Osteocyte (in vitro differentiated cells): ENCODE results near the gene WDR12. TPM values are rescaled to one million over a fixed set of nuclear protein-coding genes. Genes with fewer than 3 reads are reported as not detected.
"Not testable (repeated sequence)": the region's sequence is repeated elsewhere in the genome, so short reads cannot be mapped to it uniquely, and the experiment has no call there.

Source experiments
- DNase-seq: peaks from one replicate; pipeline ENCODE4 v3.0.0; 2021; ENCODE audit warnings: mixed read lengths; ENCODE audit not compliant: unreplicated experiment; ENCODE audit errors: extremely low spot score
- H3K27ac Mint-ChIP-seq: one replicate; pipeline ENCODE4 v1.8.0; 2021; ENCODE audit warnings: mild to moderate bottlenecking, mixed read lengths; ENCODE audit not compliant: unreplicated experiment
- H3K27me3 Mint-ChIP-seq: one replicate; pipeline ENCODE4 v1.8.0; 2021; ENCODE audit warnings: mixed read lengths; ENCODE audit not compliant: unreplicated experiment
- H3K36me3 Mint-ChIP-seq: one replicate; pipeline ENCODE4 v1.8.0; 2021; ENCODE audit warnings: mixed read lengths; ENCODE audit not compliant: unreplicated experiment
- H3K4me1 Mint-ChIP-seq: one replicate; pipeline ENCODE4 v1.8.0; 2021; ENCODE audit warnings: mixed read lengths; ENCODE audit not compliant: unreplicated experiment
- H3K4me3 Mint-ChIP-seq: one replicate; pipeline ENCODE4 v1.8.0; 2021; ENCODE audit warnings: mild to moderate bottlenecking, moderate library complexity, mixed read lengths; ENCODE audit not compliant: unreplicated experiment
- H3K9me3 Mint-ChIP-seq: one replicate; pipeline ENCODE4 v1.8.0; 2021; ENCODE audit warnings: mixed read lengths; ENCODE audit not compliant: unreplicated experiment
- CTCF ChIP-seq: fragments of 200-600 bp; sonication (generic); IDR thresholded peaks from 2 replicates; pipeline ENCODE4 v1.5.0; 2021; ENCODE audit warnings: antibody characterized with exemption, mild to moderate bottlenecking, moderate library complexity
- total RNA-seq: library from RNA; stranded (reverse); gene quantifications from 2 replicates; pipeline ENCODE4 v1.2.1, GENCODE V29; 2021

WDR12 gene
- total RNA-seq, 1 donor from 2014 or later = 47.9 TPM

DNA sequence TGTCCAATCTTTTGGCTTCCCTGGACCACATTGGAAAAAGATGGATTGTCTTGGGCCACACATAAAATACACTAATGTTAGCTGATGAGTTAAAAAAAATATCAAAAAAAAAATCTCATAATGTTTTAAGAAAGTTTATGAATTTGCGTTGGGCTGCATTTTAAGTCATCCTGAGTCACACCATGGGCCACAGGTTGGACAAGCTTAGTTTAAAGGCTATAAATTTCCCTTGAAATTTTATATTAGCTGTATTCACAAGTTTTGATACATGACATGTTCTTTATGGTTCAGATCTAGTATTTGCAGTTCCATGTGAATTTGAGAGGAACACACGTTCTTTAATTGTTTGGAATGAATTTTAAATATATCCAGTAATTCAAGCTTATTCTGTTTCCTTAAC is 22.5 kb upstream of the WDR12 start:
- no peak for DNase-seq
- no peak for TF ChIP-seq CTCF
- no peaks in the 10 kb centered on the region for H3K27me3 Mint-ChIP-seq
- H3K4me3 Mint-ChIP-seq = no peak overlapping the region
- H3K9me3 Mint-ChIP-seq = no peaks in the 10 kb centered on the region
- H3K4me1 Mint-ChIP-seq = peaks cover 24% of the 10 kb centered on the region
- peak overlapping the region; percentile 83 for H3K27ac Mint-ChIP-seq
- peaks cover 26% of the 10 kb centered on the region for H3K36me3 Mint-ChIP-seq

DNA sequence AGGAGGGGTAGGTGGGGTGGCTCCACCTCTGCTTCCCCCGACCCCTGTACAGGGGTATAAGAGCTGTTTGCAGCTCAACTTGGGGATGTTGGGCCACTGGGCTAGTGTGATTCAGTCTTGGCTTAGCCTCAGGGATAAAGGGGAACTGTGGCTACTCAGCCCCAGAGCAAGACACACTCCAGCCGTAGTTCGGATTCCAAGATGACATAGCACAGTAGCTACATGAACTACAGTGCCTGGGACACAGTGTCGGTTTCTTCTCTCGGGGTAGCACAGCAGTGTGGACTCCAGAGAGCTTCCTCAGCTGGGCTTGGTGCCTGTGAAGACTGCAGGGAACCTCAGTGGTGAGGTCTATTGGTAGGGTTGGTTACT is 21.7 kb upstream of the WDR12 start:
- peaks cover 20% of the 10 kb centered on the region for H3K36me3 Mint-ChIP-seq
- H3K27me3 Mint-ChIP-seq = no peaks in the 10 kb centered on the region
- H3K4me1 Mint-ChIP-seq = peaks cover 24% of the 10 kb centered on the region
- TF ChIP-seq CTCF = no peak
- no peak for DNase-seq
- no peaks in the 10 kb centered on the region for H3K9me3 Mint-ChIP-seq
- peak overlapping the region; percentile 83 for H3K27ac Mint-ChIP-seq
- H3K4me3 Mint-ChIP-seq = peak overlapping the region; percentile 10

- Mint-ChIP-seq H3K27ac (peak overlapping the region; percentile 83), H3K4me1 (peaks cover 24% of the 10 kb centered on the region), H3K9me3 (no peaks in the 10 kb centered on the region), H3K4me3 (no peak overlapping the region), H3K27me3 (no peaks in the 10 kb centered on the region), H3K36me3 (peaks cover 22% of the 10 kb centered on the region)
- TF ChIP-seq CTCF = no peak
- peak; percentile 87 for DNase-seq
Observed at GRCh38 chr2:202932425-202933138, 21.1 kb upstream of the WDR12 start.

DNA sequence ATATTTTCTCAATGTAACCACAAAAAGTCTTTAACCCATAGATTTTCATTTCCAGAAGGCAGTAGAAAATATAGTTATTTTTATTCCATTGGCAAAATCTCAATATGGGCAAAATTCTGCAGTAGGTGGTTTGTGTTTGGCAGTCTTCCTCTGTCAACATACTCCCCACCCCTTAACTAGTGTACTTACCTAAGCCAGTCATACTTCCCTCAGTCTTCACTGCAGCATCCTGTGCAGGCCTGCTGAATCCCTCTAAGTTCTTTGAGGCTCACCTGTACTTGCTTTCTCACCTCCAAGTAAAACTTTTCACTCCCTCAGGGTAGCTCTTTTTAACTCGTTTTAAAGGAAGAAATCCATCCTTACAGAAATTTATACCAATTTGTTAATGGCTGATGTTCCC is 7.4 kb upstream of the WDR12 start:
- H3K4me3 Mint-ChIP-seq = no peak overlapping the region
- no peaks in the 10 kb centered on the region for H3K9me3 Mint-ChIP-seq
- H3K27me3 Mint-ChIP-seq = no peaks in the 10 kb centered on the region
- TF ChIP-seq CTCF = no peak
- no peak overlapping the region for H3K27ac Mint-ChIP-seq
- no peak for DNase-seq
- peaks cover 17% of the 10 kb centered on the region for H3K36me3 Mint-ChIP-seq
- no peaks in the 10 kb centered on the region for H3K4me1 Mint-ChIP-seq

DNA sequence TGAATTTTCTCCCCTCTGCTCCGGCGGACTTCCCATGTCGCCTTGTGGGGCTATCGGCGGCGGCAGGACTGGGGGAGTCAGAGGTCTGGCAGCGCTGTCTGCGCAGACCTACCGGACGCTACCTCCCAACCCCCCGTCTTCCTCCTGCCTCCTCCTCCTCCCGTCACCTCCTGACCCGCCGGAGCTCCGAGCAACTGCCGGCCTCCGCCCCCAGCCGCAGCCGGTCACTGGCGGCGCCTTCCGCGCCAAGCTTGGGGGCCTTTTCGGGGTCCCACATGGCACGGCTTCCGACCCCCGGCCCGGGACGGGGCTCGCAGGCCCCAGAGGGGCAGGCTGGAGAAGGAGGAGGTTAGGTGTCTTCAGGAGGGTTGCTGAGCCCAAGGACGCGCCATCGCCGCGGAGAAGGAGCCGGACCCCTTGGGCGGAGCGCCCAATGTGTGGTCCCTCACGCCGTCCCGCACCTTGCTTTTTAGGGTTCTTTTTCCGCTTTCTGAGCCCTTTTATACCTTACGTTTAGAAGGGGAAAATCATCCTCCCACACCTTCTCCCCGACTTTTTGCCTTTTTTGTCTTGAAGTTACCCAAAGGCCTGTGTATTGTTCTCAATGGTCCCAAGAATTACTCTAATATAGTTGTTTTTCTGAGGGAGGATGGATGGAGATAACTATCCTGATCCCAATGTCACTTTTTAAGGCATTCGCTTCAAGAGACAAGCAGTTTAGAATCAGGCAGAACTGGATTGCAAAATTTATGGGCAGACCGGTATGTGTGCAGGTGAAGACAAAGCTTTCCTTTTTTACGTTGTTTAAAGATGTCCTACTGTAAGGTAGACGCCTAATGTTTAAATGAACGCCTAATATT is 1.1 kb upstream of the WDR12 start:
- not testable (repeated sequence) for DNase-seq, H3K27me3 Mint-ChIP-seq, H3K36me3 Mint-ChIP-seq, H3K9me3 Mint-ChIP-seq
- Mint-ChIP-seq H3K4me3 (peak overlapping the region; percentile 98), H3K27ac (peak overlapping the region; percentile 98), H3K4me1 (peaks cover 21% of the 10 kb centered on the region)
